H1 (cell line): Measurements from ENCODE around the gene FAM120A. TPM values are rescaled to one million over a fixed set of nuclear protein-coding genes. Genes with fewer than 3 reads are reported as not detected.

Experiments used
- CTCF ChIA-PET: fragments of 300-600 bp; sonication (Branson Sonifier 250); formaldehyde crosslinking; loops from one replicate; lab custom pipeline; 2021; ENCODE audit not compliant: partially characterized antibody; lab: Charles Lee
- POLR2A ChIA-PET: fragments of 300-600 bp; sonication (Branson Sonifier 250); formaldehyde crosslinking; loops from one replicate; lab custom pipeline; 2021; ENCODE audit warnings: inconsistent platforms; ENCODE audit not compliant: partially characterized antibody; lab: Charles Lee
- DNase-seq, 2 experiments: peaks; one replicate each; pipeline versions ENCODE4 v3.0.0 to v3.0.0-alpha.2; 2010 to 2022; ENCODE audit warnings: low spot score in 2 of 2, low read depth in 1 of 2, mixed read lengths in 1 of 2
- FAIRE-seq: peaks from 2 replicates; lab custom pipeline; 2011; peaks lifted over from hg19 to GRCh38; lab: Jason Lieb, UNC
- H2AFZ ChIP-seq: 2 replicates; pipeline ENCODE4 v1.8.1; 2012; ENCODE audit warnings: low read length, inconsistent platforms
- H2AK5ac ChIP-seq: 2 replicates; pipeline ENCODE4 v1.6.1; 2013; ENCODE audit warnings: low read depth, low read length
- H2BK120ac ChIP-seq: replicated peaks from 2 replicates; pipeline ENCODE3; 2013; ENCODE audit warnings: low read depth, low read length, inconsistent platforms
- H2BK12ac ChIP-seq: 2 replicates; pipeline ENCODE4 v1.6.1; 2013; ENCODE audit warnings: low read depth, low read length
- H2BK15ac ChIP-seq: 2 replicates; pipeline ENCODE4 v1.6.1; 2013; ENCODE audit warnings: low read length
- H2BK20ac ChIP-seq: 2 replicates; pipeline ENCODE4 v1.6.1; 2013; ENCODE audit warnings: low read length
- H2BK5ac ChIP-seq: 2 replicates; pipeline ENCODE4 v1.6.1; 2013; ENCODE audit warnings: low read depth, low read length
- H3K14ac ChIP-seq: 2 replicates; pipeline ENCODE4 v1.6.1; 2013; ENCODE audit warnings: inconsistent platforms; ENCODE audit not compliant: insufficient read length
- H3K18ac ChIP-seq: 2 replicates; pipeline ENCODE4 v1.6.1; 2013; ENCODE audit warnings: low read length; ENCODE audit errors: extremely low read depth
- H3K23ac ChIP-seq: 2 replicates; pipeline ENCODE4 v1.6.1; 2013; ENCODE audit warnings: inconsistent platforms; ENCODE audit not compliant: insufficient read length
- H3K23me2 ChIP-seq: 2 replicates; pipeline ENCODE4 v1.6.1; 2013; ENCODE audit warnings: low read depth, low read length
- H3K27ac ChIP-seq: 2 replicates; pipeline ENCODE4 v1.6.1; 2011; ENCODE audit warnings: low read depth, low read length, inconsistent platforms
- H3K27me3 ChIP-seq, 4 experiments: replicated peaks in 1 of 4; 1 replicate in 1 of 4; 2 replicates in 3 of 4; pipeline versions ENCODE4 v1.6.1 to v1.8.1; 2011 to 2013; ENCODE audit warnings: low read length in 3 of 4, mild to moderate bottlenecking in 3 of 4, inconsistent platforms in 2 of 4, mixed read lengths in 2 of 4, moderate library complexity in 1 of 4; ENCODE audit not compliant: control insufficient read depth in 3 of 4, insufficient read depth in 3 of 4; ENCODE audit errors: extremely low read depth in 1 of 4
- H3K36me3 ChIP-seq, 4 experiments: 2 replicates each; pipeline versions ENCODE4 v1.6.1 to v1.8.1; 2011 to 2013; ENCODE audit warnings: mild to moderate bottlenecking in 4 of 4, low read length in 3 of 4, moderate library complexity in 2 of 4, control low read depth in 1 of 4, inconsistent platforms in 1 of 4; ENCODE audit not compliant: insufficient read depth in 4 of 4, control insufficient read depth in 2 of 4
- H3K4ac ChIP-seq: replicated peaks from 2 replicates; pipeline ENCODE3; 2013; ENCODE audit warnings: low read length, low read depth, mixed read lengths, inconsistent platforms; ENCODE audit not compliant: insufficient read length
- H3K4me1 ChIP-seq, 4 experiments: replicated peaks in 1 of 4; 1 replicate in 1 of 4; 2 replicates in 3 of 4; pipeline versions ENCODE4 v1.6.1 to v1.8.1; 2011 to 2013; ENCODE audit warnings: low read length in 3 of 4, inconsistent platforms in 2 of 4, mixed read lengths in 1 of 4; ENCODE audit not compliant: insufficient read depth in 4 of 4, control insufficient read depth in 3 of 4
- H3K4me2 ChIP-seq, 2 experiments: 2 replicates each; pipeline versions ENCODE4 v1.6.1 to v1.8.1; 2011 to 2013; ENCODE audit warnings: low read depth in 2 of 2, low read length in 2 of 2, control low read depth in 1 of 2, inconsistent platforms in 1 of 2, mild to moderate bottlenecking in 1 of 2; ENCODE audit not compliant: insufficient read depth in 1 of 2
- H3K4me3 ChIP-seq, 4 experiments: fragments of 200-600, 300-600 bp in 1 of 4; sonication (generic), shearing (Covaris generic), sonication (Bioruptor Twin) in 1 of 4; 2 replicates each; pipeline versions ENCODE4 v1.5.1 to v1.8.1; 2011 to 2016; ENCODE audit warnings: low read length in 4 of 4, low read depth in 3 of 4, control low read depth in 2 of 4, inconsistent platforms in 2 of 4, mild to moderate bottlenecking in 2 of 4, mixed read lengths in 1 of 4, moderate library complexity in 1 of 4; ENCODE audit not compliant: insufficient read depth in 2 of 4; ENCODE audit errors: extremely low read depth in 1 of 4
- H3K56ac ChIP-seq: replicated peaks from 2 replicates; pipeline ENCODE3; 2013; ENCODE audit warnings: low read depth, mild to moderate bottlenecking, mixed read lengths, low read length, inconsistent platforms; ENCODE audit not compliant: insufficient read length
- H3K79me1 ChIP-seq: 2 replicates; pipeline ENCODE4 v1.6.1; 2013; ENCODE audit warnings: low read depth, low read length, control low read depth
- H3K79me2 ChIP-seq, 2 experiments: 2 replicates each; pipeline versions ENCODE4 v1.6.1 to v1.8.1; 2012 to 2013; ENCODE audit warnings: low read length in 2 of 2, mild to moderate bottlenecking in 2 of 2, inconsistent platforms in 1 of 2; ENCODE audit not compliant: insufficient read depth in 2 of 2, control insufficient read depth in 1 of 2
- H3K9ac ChIP-seq, 4 experiments: replicated peaks in 1 of 4; 1 replicate in 1 of 4; 2 replicates in 3 of 4; pipeline versions ENCODE4 v1.6.1 to v1.8.1; 2011 to 2013; ENCODE audit warnings: low read depth in 3 of 4, low read length in 3 of 4, control low read depth in 2 of 4, mild to moderate bottlenecking in 2 of 4, moderate library complexity in 2 of 4, inconsistent platforms in 1 of 4; ENCODE audit errors: extremely low read depth in 1 of 4
- H3K9me3 ChIP-seq, 2 experiments: 2 replicates each; pipeline versions ENCODE4 v1.6.1 to v1.8.1; 2012 to 2013; ENCODE audit warnings: mild to moderate bottlenecking in 2 of 2, moderate library complexity in 2 of 2, control low read depth in 1 of 2, inconsistent platforms in 1 of 2, low read depth in 1 of 2, low read length in 1 of 2, mixed read lengths in 1 of 2; ENCODE audit not compliant: insufficient read depth in 2 of 2
- H4K20me1 ChIP-seq, 2 experiments: replicated peaks in 1 of 2; 2 replicates each; pipeline versions ENCODE3 to v1.8.1; 2011 to 2013; ENCODE audit warnings: inconsistent platforms in 2 of 2, low read length in 2 of 2, mild to moderate bottlenecking in 1 of 2; ENCODE audit not compliant: insufficient read depth in 2 of 2, control insufficient read depth in 1 of 2
- H4K5ac ChIP-seq: 2 replicates; pipeline ENCODE4 v1.6.1; 2013; ENCODE audit warnings: low read length, low read depth, mixed read lengths, inconsistent platforms; ENCODE audit not compliant: insufficient read length
- H4K8ac ChIP-seq: 2 replicates; pipeline ENCODE4 v1.8.0; 2013; ENCODE audit warnings: mild to moderate bottlenecking, moderate library complexity, low read length, inconsistent platforms; ENCODE audit not compliant: insufficient read depth; ENCODE audit errors: extremely low read depth
- H4K91ac ChIP-seq: replicated peaks from 2 replicates; pipeline ENCODE3; 2013; ENCODE audit warnings: low read length, mixed read lengths, inconsistent platforms; ENCODE audit not compliant: insufficient read length
- ASH2L ChIP-seq: fragments of 200-600, 300-600 bp; sonication (generic); IDR thresholded peaks from one replicate; pipeline ENCODE4 v1.7.1; 2017; ENCODE audit warnings: low read length
- BCL11A ChIP-seq, 2 experiments: IDR thresholded peaks; one replicate each; pipeline ENCODE4 v1.6.1; 2011; ENCODE audit warnings: low read depth in 2 of 2, low read length in 2 of 2, mild to moderate bottlenecking in 2 of 2
- CREB1 ChIP-seq: IDR thresholded peaks from 2 replicates; pipeline ENCODE4 v1.6.1; 2012; ENCODE audit warnings: inconsistent platforms
- CTBP2 ChIP-seq: IDR thresholded peaks from 2 replicates; pipeline ENCODE4 v1.7.0; 2011; ENCODE audit warnings: borderline replicate concordance, mild to moderate bottlenecking, moderate library complexity, mixed read lengths, low read length; ENCODE audit not compliant: insufficient read depth, insufficient read length
- EGR1 ChIP-seq: IDR thresholded peaks from 2 replicates; pipeline ENCODE4 v1.6.1; 2011; ENCODE audit warnings: low read depth, low read length, borderline replicate concordance
- HDAC6 ChIP-seq: IDR thresholded peaks from one replicate; pipeline ENCODE4 v1.7.1; 2012; ENCODE audit warnings: low read depth, mild to moderate bottlenecking, inconsistent platforms, low read length, moderate library complexity
- JUN ChIP-seq: IDR thresholded peaks from 2 replicates; pipeline ENCODE4 v1.6.1; 2011; ENCODE audit warnings: low read depth, mild to moderate bottlenecking, improper control_type of control experiment, low read length
- POLR2A ChIP-seq, 2 experiments: IDR thresholded peaks; 1 replicate in 1 of 2; 2 replicates in 1 of 2; pipeline ENCODE4 v1.6.1; 2011; ENCODE audit warnings: low read depth in 2 of 2, low read length in 2 of 2, mild to moderate bottlenecking in 2 of 2; ENCODE audit errors: control extremely low read depth in 1 of 2
- TAF1 ChIP-seq: IDR thresholded peaks from 2 replicates; pipeline ENCODE4 v1.6.1; 2011; ENCODE audit warnings: mild to moderate bottlenecking, low read depth, low read length
- ZNF274 ChIP-seq: IDR thresholded peaks from 2 replicates; pipeline ENCODE4 v1.7.0; 2012; ENCODE audit warnings: low read length, borderline replicate concordance; ENCODE audit errors: extremely low read depth
- WGBS, 2 experiments: shearing (Covaris generic) in 1 of 2; methylation state at CpG; one replicate each; pipeline versions ENCODE4 v1.1.6 to v1.1.7; 2013 to 2015; ENCODE audit warnings: low lambda C conversion rate in 2 of 2, mixed read lengths in 2 of 2, inconsistent platforms in 1 of 2, low coverage in 1 of 2, missing lambda C conversion rate in 1 of 2; ENCODE audit not compliant: insufficient replicate concordance in 2 of 2, insufficient coverage in 1 of 2, insufficient read length in 1 of 2; ENCODE audit errors: extremely low coverage in 1 of 2, missing lambda C conversion rate in 1 of 2; 5-methylcytosine and 5-hydroxymethylcytosine counted together
- polyA plus RNA-seq, 7 experiments: library from polyadenylated mRNA; depleted of rRNA in 3 of 7; stranded (reverse) in 5 of 7; unstranded in 2 of 7; fragments of >200 nt in 5 of 7; fragments of 200-250 nt in 2 of 7; gene quantifications; 1 replicate in 5 of 7; 2 replicates in 1 of 7; 4 replicates in 1 of 7; pipeline versions ENCODE4 v1.2.1 to v1.2.3, GENCODE V29; 2011 to 2013; ENCODE audit warnings: missing spikeins in 2 of 7, mixed read lengths in 2 of 7
- total RNA-seq: library from RNA; stranded (reverse); fragmentation: NEBNext Ultra II Directional; extraction: Animal tissue kit (Norgen Biotek cat#: 25700); gene quantifications from 2 replicates; pipeline ENCODE4 v1.2.1, GENCODE V29; 2021
- TF ChIP-seq, protein P1 (sequence below): IDR thresholded peaks from 2 replicates; pipeline ENCODE4 v1.6.1; 2011; ENCODE audit warnings: low read depth, mild to moderate bottlenecking, low read length; ENCODE audit not compliant: insufficient read depth

Gene FAM120A
- total and polyA plus RNA-seq, 2 of the 8 experiments (the other 6 are each of a cell fraction or from before 2014, with no cell fraction given), result 24.9 to 54.7 TPM

DNA sequence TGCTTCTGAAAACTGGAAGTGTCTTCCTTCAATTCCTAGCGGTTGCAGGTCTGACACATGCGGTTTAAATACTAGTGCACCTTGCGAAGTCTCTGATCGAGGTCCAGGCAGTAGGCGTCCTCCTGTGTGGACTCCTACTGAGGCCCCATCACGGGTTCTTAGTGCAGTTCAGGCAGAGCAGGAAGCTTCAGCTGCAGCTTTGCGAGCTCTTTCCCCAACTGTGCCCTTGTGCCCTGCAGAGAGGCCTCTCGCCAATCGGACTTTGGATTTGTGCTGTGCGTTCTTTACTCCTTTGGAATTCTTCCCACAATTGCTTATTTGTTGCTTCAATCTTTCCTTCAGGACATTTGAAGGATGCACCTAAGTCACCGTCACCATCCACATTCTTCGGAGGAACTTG, 42.5 kb downstream of the FAM120A start:
- H3K23ac ChIP-seq, result no peak overlapping the region
- no peak overlapping the region for H4K5ac ChIP-seq
- DNase-seq (no peak), FAIRE-seq (no peak)
- H3K27ac ChIP-seq, result no peak overlapping the region
- no peak overlapping the region for H3K4me2 ChIP-seq
- H2BK12ac ChIP-seq, result no peak overlapping the region
- no peaks in the 10 kb centered on the region for H3K9me3 ChIP-seq
- peaks cover 0 to 22% of the 10 kb centered on the region in 2 experiments; a peak in 2 of 4 replicates for H3K79me2 ChIP-seq
- H3K27me3 ChIP-seq, result no peaks in the 10 kb centered on the region
- H4K8ac ChIP-seq, result no peak overlapping the region
- no peak overlapping the region for H2BK15ac ChIP-seq
- H3K36me3 ChIP-seq, result peaks cover 4 to 30% (median 10%) of the 10 kb centered on the region in 4 experiments; a peak in 7 of 8 replicates
- peaks cover 5% of the 10 kb centered on the region for H3K79me1 ChIP-seq
- no peak overlapping the region for H2AK5ac ChIP-seq
- H3K23me2 ChIP-seq, result no peaks in the 10 kb centered on the region
- no peak overlapping the region for H4K91ac ChIP-seq
- H3K18ac ChIP-seq, result no peak overlapping the region
- H2BK5ac ChIP-seq, result no peak overlapping the region
- H2BK120ac ChIP-seq, result no peak overlapping the region
- no peak for TF ChIP-seq ZNF274
- no peak for TF ChIP-seq TAF1
- TF ChIP-seq POLR2A (IDR thresholded peaks at IDR 0.05; ENCODE audit: control extremely low read depth in 1 of 2, low read depth in 2 of 2, low read length in 2 of 2), result no peak
- TF ChIP-seq CTBP2, result no peak
- no peak for TF ChIP-seq JUN
- TF ChIP-seq BCL11A (IDR thresholded peaks at IDR 0.05; ENCODE audit: low read depth in 2 of 2, low read length in 2 of 2), result no peak
- no peak for TF ChIP-seq EGR1
- TF ChIP-seq CREB1, result no peak
- no peak for TF ChIP-seq HDAC6
- TF ChIP-seq ASH2L, result no peak
- TF ChIP-seq, protein P1, sequence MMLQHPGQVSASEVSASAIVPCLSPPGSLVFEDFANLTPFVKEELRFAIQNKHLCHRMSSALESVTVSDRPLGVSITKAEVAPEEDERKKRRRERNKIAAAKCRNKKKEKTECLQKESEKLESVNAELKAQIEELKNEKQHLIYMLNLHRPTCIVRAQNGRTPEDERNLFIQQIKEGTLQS, result no peak
- no peak overlapping the region for H2AFZ ChIP-seq
- H3K9ac ChIP-seq, result no peak overlapping the region
- H3K4me1 ChIP-seq, result no peaks in the 10 kb centered on the region
- no peak overlapping the region for H3K4me3 ChIP-seq
- POLR2A ChIA-PET, result no interaction called here
- 86% methylated on average over 12 of the region's 12 CpGs; no CpG with 5 or more reads in 1 of the 2 experiments for WGBS, 2 experiments
- H3K14ac ChIP-seq, result no peak overlapping the region
- no peak overlapping the region for H2BK20ac ChIP-seq
- no peak overlapping the region for H3K4ac ChIP-seq
- CTCF ChIA-PET, result interaction anchor here (1.1 to 1.3 kb wide), 2 partner anchors 17 to 20 kb away, joined by 3 read pairs; no protein-coding TSS in a partner anchor
- H4K20me1 ChIP-seq, result peaks cover 3 to 4% of the 10 kb centered on the region in 2 experiments
- H3K56ac ChIP-seq, result no peak overlapping the region
